Measurements from ENCODE around the gene INHBC. TPM values are rescaled to one million over a fixed set of nuclear protein-coding genes. Genes with fewer than 3 reads are reported as not detected.

The INHBC gene
- total RNA-seq, 4 donors from 2014 or later, result 0.20 to 0.35 TPM; not detected in 2

- Histone ChIP-seq H3K9me3 (no peaks in the 10 kb centered on the region), H3K4me1 (peaks cover 38 to 43% of the 10 kb centered on the region in 2 donors), H3K27me3 (peaks cover 14 to 19% (median 18%) of the 10 kb centered on the region in 3 donors), H3K4me3 (peak overlapping the region in 3 of 4 donors; percentile 63 to 82 (median 79)), H3K36me3 (no peaks in the 10 kb centered on the region), H3K27ac (no peak overlapping the region)
- TF ChIP-seq CTCF (IDR thresholded peaks at IDR 0.05 in 4 of 5, conservative IDR thresholded peaks at IDR 0.05 in 1 of 5) (no peak), POLR2A (IDR thresholded peaks at IDR 0.05) (no peak)
- in situ Hi-C loops (cut with MboI; ENCODE audit: low sequenced_read_pairs in 4 of 4) (no loop called here), intact Hi-C loops (cut with DNase I; ENCODE audit: low total_unique reads) (no loop called here)
- no peak for DNase-seq
- no peak for ATAC-seq
Observed at GRCh38 chr12:57460468-57460784, 25.8 kb downstream of the INHBC start.

GRCh38 chr12:57460841-57461275 lies 26.3 kb downstream of the INHBC start:
- peak overlapping the region; percentile 68 to 78 (median 70) for H3K4me3 ChIP-seq
- no peaks in the 10 kb centered on the region for H3K36me3 ChIP-seq
- DNase-seq, result no peak
- in situ Hi-C loops (cut with MboI; ENCODE audit: low sequenced_read_pairs in 4 of 4), result no loop called here
- H3K27me3 ChIP-seq, result peaks cover 14 to 19% (median 18%) of the 10 kb centered on the region in 3 donors
- no peaks in the 10 kb centered on the region for H3K9me3 ChIP-seq
- H3K4me1 ChIP-seq, result peaks cover 36 to 39% of the 10 kb centered on the region in 2 donors
- intact Hi-C loops (cut with DNase I; ENCODE audit: low total_unique reads), result no loop called here
- peak overlapping the region in 2 of 4 donors; percentile 76 to 77 for H3K27ac ChIP-seq
- TF ChIP-seq POLR2A (IDR thresholded peaks at IDR 0.05), result no peak
- no peak for TF ChIP-seq CTCF (IDR thresholded peaks at IDR 0.05 in 4 of 5, conservative IDR thresholded peaks at IDR 0.05 in 1 of 5)
- ATAC-seq, result no peak

GRCh38 chr12:57461276-57461916 lies 26.8 kb downstream of the INHBC start:
- in situ Hi-C loops (cut with MboI; ENCODE audit: low sequenced_read_pairs in 4 of 4), result no loop called here
- TF ChIP-seq POLR2A (IDR thresholded peaks at IDR 0.05) (no peak), CTCF (IDR thresholded peaks at IDR 0.05 in 4 of 5, conservative IDR thresholded peaks at IDR 0.05 in 1 of 5) (no peak)
- no peaks in the 10 kb centered on the region for H3K36me3 ChIP-seq
- peaks cover 31 to 37% of the 10 kb centered on the region in 2 donors for H3K4me1 ChIP-seq
- ATAC-seq (no peak), DNase-seq (no peak)
- peak overlapping the region; percentile 68 to 78 (median 70) for H3K4me3 ChIP-seq
- peaks cover 14 to 19% (median 18%) of the 10 kb centered on the region in 3 donors for H3K27me3 ChIP-seq
- H3K9me3 ChIP-seq, result no peaks in the 10 kb centered on the region
- H3K27ac ChIP-seq, result peak overlapping the region in 3 of 4 donors; percentile 66 to 77 (median 76)
- intact Hi-C loops (cut with DNase I; ENCODE audit: low total_unique reads), result no loop called here

GRCh38 chr12:57461917-57462250 lies 27.3 kb downstream of the INHBC start:
- H3K9me3 ChIP-seq, result no peaks in the 10 kb centered on the region
- peak overlapping the region; percentile 68 to 78 (median 70) for H3K4me3 ChIP-seq
- peaks cover 26 to 37% of the 10 kb centered on the region in 2 donors for H3K4me1 ChIP-seq
- intact Hi-C loops (cut with DNase I; ENCODE audit: low total_unique reads), result no loop called here
- in situ Hi-C loops (cut with MboI; ENCODE audit: low sequenced_read_pairs in 4 of 4), result no loop called here
- H3K27ac ChIP-seq, result peak overlapping the region; percentile 66 to 78 (median 76)
- TF ChIP-seq CTCF (IDR thresholded peaks at IDR 0.05 in 4 of 5, conservative IDR thresholded peaks at IDR 0.05 in 1 of 5), result no peak
- no peak for TF ChIP-seq POLR2A (IDR thresholded peaks at IDR 0.05)
- H3K36me3 ChIP-seq, result no peaks in the 10 kb centered on the region
- H3K27me3 ChIP-seq, result peaks cover 14 to 19% (median 18%) of the 10 kb centered on the region in 3 donors
- ATAC-seq (no peak), DNase-seq (no peak)
